K562 (cell line): ENCODE measurements around the gene NCAM2. TPM values are rescaled to one million over a fixed set of nuclear protein-coding genes. Genes with fewer than 3 reads are reported as not detected.

Experiments used
- ATAC-seq: fragments of 200-7000 bp; cut with Tn5 transposase; 3 replicates; pipeline ENCODE4 v1.9.1; 2020; ENCODE audit warnings: moderate library complexity
- BruUV-seq: library from RNA; stranded (reverse); fragments of 400-500 nt; replicated peaks from 2 replicates; lab custom pipeline; 2021; lab: Mats Ljungman, UMichigan
- CTCF ChIA-PET: fragments of 300-600 bp; formaldehyde crosslinking; extraction: SDS; loops from one replicate; lab custom pipeline; 2021; ENCODE audit warnings: low intra/inter-chr PET ratio; lab: Yijun Ruan, JAX
- POLR2A ChIA-PET: fragments of 300-600, 350-650 bp; sonication (Branson Sonifier 250); formaldehyde crosslinking; extraction: SDS; loops from one replicate; lab custom pipeline; 2021; ENCODE audit warnings: antibody characterized with exemption, inconsistent platforms; lab: Yijun Ruan, JAX
- DNase-seq, 4 experiments: peaks; one replicate each; pipeline versions ENCODE4 v3.0.0 to v3.0.0-alpha.2; 2011 to 2018; ENCODE audit warnings: low spot score in 3 of 4, mixed read lengths in 3 of 4; ENCODE audit errors: extremely low read depth in 1 of 4
- FAIRE-seq: peaks from 2 replicates; lab custom pipeline; 2011; peaks lifted over from hg19 to GRCh38; lab: Jason Lieb, UNC
- H2AFZ ChIP-seq: 2 replicates; pipeline ENCODE4 v1.6.0; 2011; ENCODE audit warnings: low read depth, low read length, control low read depth, inconsistent platforms
- H3K27ac ChIP-seq: fragments of 200-600 bp; 3 replicates; pipeline ENCODE4 v1.8.0; 2011; ENCODE audit warnings: low read depth, mild to moderate bottlenecking, control low read depth, inconsistent platforms, low read length, moderate library complexity, mixed read lengths; ENCODE audit errors: extremely low read depth
- H3K27me3 ChIP-seq, 2 experiments: fragments of 300-600 bp in 1 of 2; 2 replicates in 1 of 2; 3 replicates in 1 of 2; pipeline versions ENCODE4 v1.6.0 to v1.8.0; 2011; ENCODE audit warnings: inconsistent platforms in 2 of 2, low read length in 2 of 2, mild to moderate bottlenecking in 1 of 2, mixed read lengths in 1 of 2, moderate library complexity in 1 of 2; ENCODE audit not compliant: control insufficient read depth in 2 of 2, insufficient read depth in 2 of 2
- H3K36me3 ChIP-seq: fragments of 300-600 bp; 3 replicates; pipeline ENCODE4 v1.8.0; 2011; ENCODE audit warnings: mild to moderate bottlenecking, low read length, inconsistent platforms; ENCODE audit not compliant: control insufficient read depth, insufficient read depth
- H3K4me1 ChIP-seq, 2 experiments: fragments of 200-600 bp in 1 of 2; replicated peaks in 1 of 2; 2 replicates in 1 of 2; 3 replicates in 1 of 2; pipeline versions ENCODE4 v1.5.1 to v1.8.0; 2011; ENCODE audit warnings: inconsistent platforms in 2 of 2, low read length in 2 of 2, mild to moderate bottlenecking in 1 of 2, mixed read lengths in 1 of 2, moderate library complexity in 1 of 2; ENCODE audit not compliant: control insufficient read depth in 2 of 2, insufficient read depth in 2 of 2
- H3K4me2 ChIP-seq: 2 replicates; pipeline ENCODE4 v1.6.1; 2011; ENCODE audit warnings: low read length, control low read depth, inconsistent platforms, mixed read lengths; ENCODE audit not compliant: insufficient read depth
- H3K4me3 ChIP-seq: fragments of 200-600 bp; sonication (generic), shearing (Covaris generic); 2 replicates; pipeline ENCODE4 v1.5.1; 2016; ENCODE audit warnings: control low read depth, inconsistent platforms
- H3K79me2 ChIP-seq: fragments of 200-600 bp; 3 replicates; pipeline ENCODE4 v1.8.0; 2011; ENCODE audit warnings: low read length, inconsistent platforms; ENCODE audit not compliant: control insufficient read depth, insufficient read depth
- H3K9ac ChIP-seq, 2 experiments: 2 replicates each; pipeline versions ENCODE4 v1.6.0 to v1.6.1; 2011; ENCODE audit warnings: low read depth in 2 of 2, low read length in 2 of 2, control low read depth in 1 of 2, inconsistent platforms in 1 of 2, mild to moderate bottlenecking in 1 of 2, mixed read lengths in 1 of 2; ENCODE audit not compliant: insufficient read depth in 1 of 2
- H3K9me1 ChIP-seq: one replicate; pipeline ENCODE4 v1.6.0; 2011; ENCODE audit warnings: inconsistent platforms, mild to moderate bottlenecking, low read length, moderate library complexity; ENCODE audit not compliant: control insufficient read depth, insufficient read depth
- H3K9me3 ChIP-seq: replicated peaks from 2 replicates; pipeline ENCODE4 v1.5.1; 2011; ENCODE audit warnings: low read depth, low read length, inconsistent platforms; ENCODE audit not compliant: control insufficient read depth, insufficient read depth
- H4K20me1 ChIP-seq: replicated peaks from 2 replicates; pipeline ENCODE4 v1.6.1; 2011; ENCODE audit warnings: low read length, inconsistent platforms, mixed read lengths; ENCODE audit not compliant: control insufficient read depth, insufficient read depth
- HMBOX1 ChIP-seq: sonication (generic); IDR thresholded peaks from 2 replicates; pipeline ENCODE4 v1.6.1; 2016
- HMG20A ChIP-seq: fragments of 450-650 bp; formaldehyde crosslinking; conservative IDR thresholded peaks from 2 replicates; pipeline ENCODE4 v1.4.0; 2020; ENCODE audit warnings: mild to moderate bottlenecking, mixed read lengths
- MED1 ChIP-seq: sonication (generic); formaldehyde crosslinking; IDR thresholded peaks from 2 replicates; pipeline ENCODE4 v1.8.1; 2023; ENCODE audit warnings: missing genetic modification reagents, borderline replicate concordance
- NONO ChIP-seq, 2 experiments: fragments of 200-400 bp in 1 of 2; fragments of 450-650 bp in 1 of 2; formaldehyde crosslinking in 1 of 2; IDR thresholded peaks; 2 replicates each; pipeline ENCODE4 v1.6.1; 2017; ENCODE audit warnings: low read depth in 2 of 2, mild to moderate bottlenecking in 2 of 2, moderate library complexity in 2 of 2, low read length in 1 of 2
- TRIM25 ChIP-seq: fragments of 450-650 bp; IDR thresholded peaks from 2 replicates; pipeline ENCODE4 v1.7.0; 2016; ENCODE audit warnings: borderline replicate concordance
- WGBS: fragments of 100-300 bp; shearing (Covaris generic); methylation state at CpG from one replicate; pipeline ENCODE4 v1.1.6; 2016; ENCODE audit warnings: low coverage, mixed read lengths; ENCODE audit not compliant: insufficient coverage; ENCODE audit errors: missing lambda C conversion rate; 5-methylcytosine and 5-hydroxymethylcytosine counted together
- in situ Hi-C: fragments of 300-500 bp; cut with MboI; formaldehyde crosslinking; loops from 4 replicates; pipeline ENCODE4 v1.15.0; 2018; ENCODE audit warnings: inconsistent platforms, mixed read lengths
- intact Hi-C: fragments of 100-400 bp; cut with micrococcal nuclease; formaldehyde crosslinking; loops from 2 replicates; pipeline ENCODE4 v1.14.2; 2022
- polyA plus RNA-seq, 8 experiments: library from polyadenylated mRNA; depleted of rRNA in 4 of 8; stranded (reverse) in 5 of 8; unstranded in 3 of 8; fragments of >200 nt; fragmentation: Nextera tagmentation in 2 of 8; fragmentation: Illumina TruSeq in 1 of 8; extraction: Ambion mirVana in 2 of 8; extraction: Trizol in 1 of 8; gene quantifications; 2 replicates each; pipeline versions ENCODE4 v1.2.1 to v1.2.3, GENCODE V29; 2011 to 2014; ENCODE audit warnings: inconsistent platforms in 1 of 8, missing spikeins in 1 of 8
- total RNA-seq, 7 experiments: library from RNA; depleted of rRNA in 6 of 7; stranded (reverse); fragments of >200 nt in 6 of 7; fragmentation: Illumina TruSeq in 2 of 7; extraction: Trizol in 2 of 7; gene quantifications; 2 replicates each; pipeline versions ENCODE4 v1.2.1 to v1.2.3, GENCODE V29; 2011 to 2021; ENCODE audit warnings: low replicate concordance in 1 of 7

Gene NCAM2
- total and polyA plus RNA-seq, 9 of the 15 experiments (the other 6 are each of a cell fraction or from before 2014, with no cell fraction given), result 14.0 to 58.2 (median 27.8) TPM

- Histone ChIP-seq H3K9ac (no peak overlapping the region), H3K4me3 (no peak overlapping the region), H3K36me3 (no peaks in the 10 kb centered on the region), H3K27ac (no peak overlapping the region), H3K27me3 (no peaks in the 10 kb centered on the region), H3K9me1 (no peaks in the 10 kb centered on the region), H3K9me3 (no peaks in the 10 kb centered on the region), H4K20me1 (no peaks in the 10 kb centered on the region), H3K4me2 (no peak overlapping the region), H3K79me2 (no peaks in the 10 kb centered on the region), H2AFZ (no peak overlapping the region), H3K4me1 (no peaks in the 10 kb centered on the region)
- ChIA-PET CTCF (no interaction called here), POLR2A (no interaction called here)
- ATAC-seq (no peak), DNase-seq (no peak), FAIRE-seq (no peak)
- TF ChIP-seq MED1 (CRISPR knock-in tag) (no peak), NONO (IDR thresholded peaks at IDR 0.05; ENCODE audit: low read depth in 2 of 2, low read length in 1 of 2) (no peak), TRIM25 (no peak), HMG20A (CRISPR knock-in tag) (no peak), HMBOX1 (no peak)
- WGBS, result 4% methylated on average over 3 of the region's 3 CpGs
- intact Hi-C loops, result no loop called here
- in situ Hi-C loops, result loop anchor here (25.0 kb wide), 3 partner anchors 677 to 1777 kb away; no protein-coding TSS in a partner anchor
- BruUV-seq, result no TSS peak
Observed at GRCh38 chr21:21010698-21011097, 12.5 kb downstream of the NCAM2 start.
